Measurements from ENCODE around the gene FBXW9. TPM values are rescaled to one million over a fixed set of nuclear protein-coding genes. Genes with fewer than 3 reads are reported as not detected.
A peak's percentile ranks its signal among the peaks of the same experiment; 100 is the strongest.
"Not testable (repeated sequence)": the region's sequence is repeated elsewhere in the genome, so short reads cannot be mapped to it uniquely, and the experiment has no call there.

Gene FBXW9
- polyA plus RNA-seq, 3 donors = 4.4 to 7.2 (median 5.1) TPM

GRCh38 chr19:12712077-12712476, 15.6 kb upstream of the FBXW9 start:
- peaks cover 66 to 87% of the 10 kb centered on the region in 2 donors for H3K36me3 Mint-ChIP-seq
- H3K4me1 Mint-ChIP-seq; H3K4me2 ChIP-seq (replicated peaks; ENCODE audit: extremely low read depth, low read length, poor library complexity, severe bottlenecking); H2AFZ ChIP-seq (ENCODE audit: insufficient read depth, low read depth, low read length, poor library complexity, severe bottlenecking); H3K27ac ChIP-seq (ENCODE audit: low read depth in 1 of 2, low read length in 2 of 2); H3K4me1 ChIP-seq (ENCODE audit: control insufficient read depth in 1 of 2, insufficient read depth in 2 of 2, low read length in 2 of 2); H3K9me3 ChIP-seq (replicated peaks in 1 of 2; ENCODE audit: control insufficient read depth in 1 of 2, insufficient read depth in 1 of 2, low read length in 2 of 2); H3K4me3 ChIP-seq (replicated peaks in 1 of 3; ENCODE audit: low read depth in 2 of 3, low read length in 3 of 3); intact Hi-C loops (cut with micrococcal nuclease); H3K4me3 Mint-ChIP-seq; H3K9ac ChIP-seq (ENCODE audit: insufficient read depth, low read length, poor library complexity, severe bottlenecking); H3K27ac Mint-ChIP-seq; DNase-seq; H4K20me1 ChIP-seq (ENCODE audit: insufficient read depth, low read length); H3K27me3 Mint-ChIP-seq (ENCODE audit: low read depth in 3 of 3); H3K27me3 ChIP-seq (ENCODE audit: control insufficient read depth in 2 of 2, insufficient read depth in 2 of 2, low read length in 2 of 2); H3K79me2 ChIP-seq (ENCODE audit: insufficient read depth, low read length); H3K9me3 Mint-ChIP-seq: not testable (repeated sequence)
- TF ChIP-seq CTCF (IDR thresholded peaks at IDR 0.05) = peak; percentile 55
- 68% methylated on average over 5 of the region's 14 CpGs for WGBS (ENCODE audit: insufficient coverage)
- H3K36me3 ChIP-seq (replicated peaks in 1 of 2; ENCODE audit: control insufficient read depth in 1 of 2, insufficient read depth in 2 of 2, low read length in 2 of 2) = peaks cover 60 to 87% of the 10 kb centered on the region in 2 donors

GRCh38 chr19:12711187-12711586, 14.8 kb upstream of the FBXW9 start:
- Histone ChIP-seq H3K9ac (ENCODE audit: insufficient read depth, low read length, poor library complexity, severe bottlenecking) (no peak overlapping the region), H3K27ac (ENCODE audit: low read depth in 1 of 2, low read length in 2 of 2) (no peak overlapping the region), H3K27me3 (ENCODE audit: control insufficient read depth in 2 of 2, insufficient read depth in 2 of 2, low read length in 2 of 2) (no peaks in the 10 kb centered on the region), H3K4me2 (replicated peaks; ENCODE audit: extremely low read depth, low read length, poor library complexity, severe bottlenecking) (no peak overlapping the region), H3K79me2 (ENCODE audit: insufficient read depth, low read length) (no peaks in the 10 kb centered on the region), H2AFZ (ENCODE audit: insufficient read depth, low read depth, low read length, poor library complexity, severe bottlenecking) (no peak overlapping the region), H3K9me3 (replicated peaks in 1 of 2; ENCODE audit: control insufficient read depth in 1 of 2, insufficient read depth in 1 of 2, low read length in 2 of 2) (no peaks in the 10 kb centered on the region), H3K4me1 (ENCODE audit: control insufficient read depth in 1 of 2, insufficient read depth in 2 of 2, low read length in 2 of 2) (no peaks in the 10 kb centered on the region), H3K36me3 (replicated peaks in 1 of 2; ENCODE audit: control insufficient read depth in 1 of 2, insufficient read depth in 2 of 2, low read length in 2 of 2) (peaks cover 69 to 87% of the 10 kb centered on the region in 2 donors), H3K4me3 (replicated peaks in 1 of 3; ENCODE audit: low read depth in 2 of 3, low read length in 3 of 3) (no peak overlapping the region), H4K20me1 (ENCODE audit: insufficient read depth, low read length) (no peaks in the 10 kb centered on the region)
- TF ChIP-seq CTCF (IDR thresholded peaks at IDR 0.05) = no peak
- Mint-ChIP-seq H3K4me1 (no peaks in the 10 kb centered on the region), H3K27ac (peak overlapping the region in 1 of 7 donors; percentile 32), H3K36me3 (peaks cover 69 to 95% of the 10 kb centered on the region in 2 donors), H3K4me3 (no peak overlapping the region), H3K27me3 (ENCODE audit: low read depth in 3 of 3) (peaks cover 0 to 1% (median 0%) of the 10 kb centered on the region in 3 donors), H3K9me3 (peaks cover 0 to 4% (median 0%) of the 10 kb centered on the region in 7 donors)
- 97% methylated on average over 11 of the region's 17 CpGs for WGBS (ENCODE audit: insufficient coverage)
- intact Hi-C loops (cut with micrococcal nuclease) = no loop called here
- no peak for DNase-seq

Data from CD14-positive monocyte (primary cell).